Measurements from ENCODE around the gene OAS2. TPM values are rescaled to one million over a fixed set of nuclear protein-coding genes. Genes with fewer than 3 reads are reported as not detected.
A peak's percentile ranks its signal among the peaks of the same experiment; 100 is the strongest.

Gene OAS2
- total and polyA plus RNA-seq, 9 of the 15 experiments (the other 6 are each of a cell fraction or from before 2014, with no cell fraction given) = 0.13 to 0.85 TPM; not detected in 7

GRCh38 chr12:112995008-112995407 is 16.7 kb downstream of the OAS2 start:
- Histone ChIP-seq H3K9me3 (replicated peaks; ENCODE audit: control insufficient read depth, insufficient read depth, low read depth, low read length) (no peaks in the 10 kb centered on the region), H3K4me3 (no peak overlapping the region), H3K4me1 (replicated peaks in 1 of 2; ENCODE audit: control insufficient read depth in 2 of 2, insufficient read depth in 2 of 2, low read length in 2 of 2) (no peaks in the 10 kb centered on the region), H3K36me3 (ENCODE audit: control insufficient read depth, insufficient read depth, low read length) (no peaks in the 10 kb centered on the region), H3K27me3 (ENCODE audit: control insufficient read depth in 2 of 2, insufficient read depth in 2 of 2, low read length in 2 of 2) (no peaks in the 10 kb centered on the region), H3K9ac (ENCODE audit: insufficient read depth in 1 of 2, low read depth in 2 of 2, low read length in 2 of 2) (no peak overlapping the region), H3K4me2 (ENCODE audit: insufficient read depth, low read length) (no peak overlapping the region), H2AFZ (ENCODE audit: low read depth, low read length) (no peak overlapping the region), H3K27ac (ENCODE audit: extremely low read depth, low read depth, low read length) (no peak overlapping the region), H3K79me2 (ENCODE audit: control insufficient read depth, insufficient read depth, low read length) (no peaks in the 10 kb centered on the region), H3K9me1 (ENCODE audit: control insufficient read depth, insufficient read depth, low read length) (no peaks in the 10 kb centered on the region), H4K20me1 (replicated peaks; ENCODE audit: control insufficient read depth, insufficient read depth, low read length) (no peaks in the 10 kb centered on the region)
- BruUV-seq (replicated peaks) = no TSS peak
- 1% methylated on average over 5 of the region's 5 CpGs for WGBS (ENCODE audit: insufficient coverage, low coverage, missing lambda C conversion rate)
- DNase-seq (ENCODE audit: extremely low read depth in 1 of 4, low spot score in 3 of 4) = no peak
- no peak for ATAC-seq
- FAIRE-seq = no peak
- intact Hi-C loops (cut with micrococcal nuclease) (no loop called here), in situ Hi-C loops (cut with MboI) (no loop called here)
- TF ChIP-seq ZNF699 (CRISPR knock-in tag; IDR thresholded peaks at IDR 0.05; ENCODE audit: insufficient replicate concordance) (no peak), CHD2 (IDR thresholded peaks at IDR 0.05; ENCODE audit: low read depth, low read length) (no peak), SREBF1 (IDR thresholded peaks at IDR 0.05; ENCODE audit: borderline replicate concordance, low read depth, low read length) (no peak), STAT5A (IDR thresholded peaks at IDR 0.05; ENCODE audit: borderline replicate concordance, low read length) (no peak), POLR3A (IDR thresholded peaks at IDR 0.05; ENCODE audit: borderline replicate concordance, extremely low read depth, insufficient read depth, insufficient read length) (no peak)
- CTCF ChIA-PET (ENCODE audit: low intra/inter-chr PET ratio) = no interaction called here
- POLR2A ChIA-PET = interaction anchor here (0.7 kb wide), 1 partner anchor 12 kb away, joined by 4 read pairs; no protein-coding TSS in a partner anchor

- CTCF ChIA-PET (ENCODE audit: low intra/inter-chr PET ratio) = no interaction called here
- Histone ChIP-seq H3K27me3 (ENCODE audit: control insufficient read depth in 2 of 2, insufficient read depth in 2 of 2, low read length in 2 of 2) (no peaks in the 10 kb centered on the region), H3K27ac (ENCODE audit: extremely low read depth, low read depth, low read length) (no peak overlapping the region), H3K9me1 (ENCODE audit: control insufficient read depth, insufficient read depth, low read length) (no peaks in the 10 kb centered on the region), H3K9me3 (replicated peaks; ENCODE audit: control insufficient read depth, insufficient read depth, low read depth, low read length) (no peaks in the 10 kb centered on the region), H3K4me1 (replicated peaks in 1 of 2; ENCODE audit: control insufficient read depth in 2 of 2, insufficient read depth in 2 of 2, low read length in 2 of 2) (no peaks in the 10 kb centered on the region), H3K79me2 (ENCODE audit: control insufficient read depth, insufficient read depth, low read length) (no peaks in the 10 kb centered on the region), H4K20me1 (replicated peaks; ENCODE audit: control insufficient read depth, insufficient read depth, low read length) (no peaks in the 10 kb centered on the region), H3K4me2 (ENCODE audit: insufficient read depth, low read length) (no peak overlapping the region), H3K4me3 (no peak overlapping the region), H3K9ac (ENCODE audit: insufficient read depth in 1 of 2, low read depth in 2 of 2, low read length in 2 of 2) (no peak overlapping the region), H2AFZ (ENCODE audit: low read depth, low read length) (no peak overlapping the region), H3K36me3 (ENCODE audit: control insufficient read depth, insufficient read depth, low read length) (no peaks in the 10 kb centered on the region)
- under 1% methylated on average over 8 of the region's 8 CpGs for WGBS (ENCODE audit: insufficient coverage, low coverage, missing lambda C conversion rate)
- BruUV-seq (replicated peaks) = no TSS peak
- FAIRE-seq = no peak
- in situ Hi-C loops (cut with MboI) (no loop called here), intact Hi-C loops (cut with micrococcal nuclease) (no loop called here)
- no peak for ATAC-seq
- POLR2A ChIA-PET = no interaction called here
- no peak for DNase-seq (ENCODE audit: extremely low read depth in 1 of 4, low spot score in 3 of 4)
- TF ChIP-seq TCF7L2 (IDR thresholded peaks at IDR 0.05; ENCODE audit: low read depth, low read length) (no peak), PKNOX1 (IDR thresholded peaks at IDR 0.05) (peak; percentile 26; the same call in 1 of the 2 replicates), ZNF232 (CRISPR knock-in tag; IDR thresholded peaks at IDR 0.05) (no peak), THAP12 (CRISPR knock-in tag; IDR thresholded peaks at IDR 0.05) (no peak)
Observed at GRCh38 chr12:112996501-112996900, 18.2 kb downstream of the OAS2 start.
